ENCODE results near the gene TUFT1.
A peak's percentile ranks its signal among the peaks of the same experiment; 100 is the strongest.
"Not testable (repeated sequence)": the region's sequence is repeated elsewhere in the genome, so short reads cannot be mapped to it uniquely, and the experiment has no call there.

Gene TUFT1

GRCh38 chr1:151584278-151584677 is 44.2 kb downstream of the TUFT1 start:
- no peak for DNase-seq

DNA sequence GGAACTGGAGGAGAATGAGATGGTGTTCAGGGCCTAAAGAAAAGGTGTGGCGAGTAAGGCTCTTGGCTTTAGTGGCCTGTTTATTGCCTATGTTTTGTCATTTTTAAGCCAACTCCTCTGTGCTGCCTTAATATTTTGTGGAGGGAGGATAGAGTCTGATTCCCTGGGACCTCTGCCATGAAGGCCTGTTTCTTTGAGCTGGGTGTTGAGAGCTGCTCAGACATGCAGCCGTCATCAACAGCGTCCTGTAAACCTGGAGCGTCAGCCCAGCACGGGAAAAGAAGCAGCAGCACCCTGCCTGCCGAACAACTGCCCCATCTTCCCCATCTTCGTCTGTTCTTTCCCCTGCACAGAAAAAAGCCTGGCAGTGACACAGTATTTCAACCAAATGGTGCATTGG is 44.7 kb downstream of the TUFT1 start:
- DNase-seq = no peak

DNA sequence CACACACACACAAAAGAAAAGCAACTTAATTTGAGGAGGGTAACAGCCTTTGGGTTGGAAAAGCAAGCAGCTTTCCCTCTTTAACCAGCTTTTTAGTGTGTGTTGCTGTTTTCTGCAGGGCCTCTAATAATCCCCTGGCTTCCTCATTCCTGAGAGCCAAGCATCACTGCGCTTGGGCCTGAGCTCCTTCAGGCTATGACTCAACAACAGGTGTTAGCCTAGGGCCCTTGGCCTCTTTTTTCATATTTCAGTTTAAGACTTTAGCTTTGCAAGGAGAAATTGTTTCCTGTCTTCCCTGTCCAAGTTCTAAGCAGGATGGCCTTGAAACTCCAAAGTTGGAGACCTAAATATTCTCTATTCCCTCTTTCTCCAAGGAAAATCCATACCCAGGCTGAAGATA is 45.5 kb downstream of the TUFT1 start:
- DNase-seq = no peak

- DNase-seq = no peak
Measured at GRCh38 chr1:151590961-151591360, 50.9 kb downstream of the TUFT1 start.

DNA sequence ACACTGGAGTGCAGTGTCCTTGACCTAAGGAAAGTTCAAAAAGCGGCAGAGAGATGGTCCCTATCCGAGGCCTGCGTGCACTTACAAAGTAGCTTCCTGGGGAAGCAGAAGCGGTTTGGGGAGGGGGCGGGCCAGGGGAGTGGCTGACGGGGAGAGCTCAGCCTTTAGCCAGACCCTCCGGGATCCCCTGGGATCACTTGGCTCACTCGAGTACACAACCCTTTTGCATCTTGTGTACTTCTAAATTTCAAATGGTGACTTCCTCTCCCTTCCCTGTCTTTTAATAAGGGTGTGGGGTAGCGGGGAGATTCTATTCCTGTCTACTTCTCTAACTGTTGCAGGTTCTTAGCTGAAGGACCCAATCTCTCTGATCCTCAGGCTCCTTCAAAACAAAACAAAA is 53.6 kb downstream of the TUFT1 start:
- DNase-seq = no peak

GRCh38 chr1:151594143-151594625 is 54.1 kb downstream of the TUFT1 start:
- peak; percentile 25 for DNase-seq

- no peak for DNase-seq
Measured at GRCh38 chr1:151596166-151596953, 56.3 kb downstream of the TUFT1 start.

- DNase-seq = not testable (repeated sequence)
Measured at GRCh38 chr1:151602550-151602949, 62.4 kb downstream of the TUFT1 start.

GRCh38 chr1:151604291-151604690 is 64.2 kb downstream of the TUFT1 start:
- no peak for DNase-seq

DNA sequence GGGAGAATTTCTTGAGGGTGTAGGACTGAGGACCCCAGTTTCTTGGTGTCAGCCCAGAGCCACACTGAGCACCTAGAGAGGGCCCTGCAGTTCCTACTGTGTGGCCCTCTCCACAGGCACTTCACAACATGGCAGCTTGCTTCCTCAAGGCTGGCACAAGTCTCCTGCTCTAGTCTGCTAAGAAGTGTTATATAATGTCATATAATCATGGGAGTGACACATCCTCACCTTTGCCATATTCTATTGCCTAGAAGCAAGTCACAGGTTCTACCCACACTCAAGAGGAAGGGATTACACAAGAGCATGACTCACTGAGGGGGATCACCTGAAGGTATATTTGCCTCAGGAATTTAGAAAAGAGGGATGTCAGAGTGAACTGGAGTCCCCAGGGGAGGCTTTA is 66.3 kb downstream of the TUFT1 start:
- no peak for DNase-seq

DNA sequence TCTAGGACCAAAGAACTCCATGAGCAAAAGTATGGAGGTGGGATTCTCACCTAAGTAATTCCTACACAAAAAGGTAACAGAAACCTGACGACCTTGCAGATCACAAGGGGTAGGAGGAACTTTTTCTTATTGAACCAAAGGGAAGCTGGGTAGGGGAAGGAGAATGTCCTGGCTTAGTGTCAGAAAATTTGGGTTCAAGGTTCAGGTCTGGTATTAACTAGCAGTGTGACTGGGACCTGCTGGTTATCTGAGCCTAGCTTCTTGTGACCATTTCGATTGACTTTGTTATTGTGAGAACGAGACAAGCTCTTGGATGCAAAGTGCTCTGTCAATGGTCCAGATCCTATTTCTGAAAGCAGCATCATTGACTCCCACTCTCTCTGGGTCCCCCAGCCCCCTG is 66.7 kb downstream of the TUFT1 start:
- DNase-seq = no peak

DNA sequence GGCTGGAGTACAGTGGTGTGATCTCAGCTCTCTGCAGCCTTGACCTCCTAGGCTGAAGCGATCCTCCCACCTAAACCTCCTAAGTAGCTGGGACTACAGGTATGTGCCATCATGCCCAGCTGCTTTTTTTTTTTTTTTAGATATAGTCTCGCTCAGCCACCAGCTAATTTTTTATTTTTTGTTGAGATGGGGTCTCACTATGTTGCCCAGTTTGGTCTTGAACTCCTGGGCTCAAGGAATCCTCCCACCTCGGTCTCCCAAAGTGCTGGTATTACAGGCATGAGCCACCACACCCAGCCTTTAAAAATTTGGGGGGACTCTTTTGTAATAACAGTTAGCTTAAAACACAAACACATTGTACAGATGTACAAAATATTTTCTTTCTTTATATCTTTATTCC is 70.0 kb downstream of the TUFT1 start:
- no peak for DNase-seq

- DNase-seq = no peak
Measured at GRCh38 chr1:151611288-151611790, 71.2 kb downstream of the TUFT1 start.

GRCh38 chr1:151611832-151612500 is 71.9 kb downstream of the TUFT1 start, which contains the start of gene SNX27:
SNX27 (plus strand) TSS chr1:151612050; CDS start chr1:151612202, 152 bp downstream.
- DNase-seq = peak; percentile 79

DNA sequence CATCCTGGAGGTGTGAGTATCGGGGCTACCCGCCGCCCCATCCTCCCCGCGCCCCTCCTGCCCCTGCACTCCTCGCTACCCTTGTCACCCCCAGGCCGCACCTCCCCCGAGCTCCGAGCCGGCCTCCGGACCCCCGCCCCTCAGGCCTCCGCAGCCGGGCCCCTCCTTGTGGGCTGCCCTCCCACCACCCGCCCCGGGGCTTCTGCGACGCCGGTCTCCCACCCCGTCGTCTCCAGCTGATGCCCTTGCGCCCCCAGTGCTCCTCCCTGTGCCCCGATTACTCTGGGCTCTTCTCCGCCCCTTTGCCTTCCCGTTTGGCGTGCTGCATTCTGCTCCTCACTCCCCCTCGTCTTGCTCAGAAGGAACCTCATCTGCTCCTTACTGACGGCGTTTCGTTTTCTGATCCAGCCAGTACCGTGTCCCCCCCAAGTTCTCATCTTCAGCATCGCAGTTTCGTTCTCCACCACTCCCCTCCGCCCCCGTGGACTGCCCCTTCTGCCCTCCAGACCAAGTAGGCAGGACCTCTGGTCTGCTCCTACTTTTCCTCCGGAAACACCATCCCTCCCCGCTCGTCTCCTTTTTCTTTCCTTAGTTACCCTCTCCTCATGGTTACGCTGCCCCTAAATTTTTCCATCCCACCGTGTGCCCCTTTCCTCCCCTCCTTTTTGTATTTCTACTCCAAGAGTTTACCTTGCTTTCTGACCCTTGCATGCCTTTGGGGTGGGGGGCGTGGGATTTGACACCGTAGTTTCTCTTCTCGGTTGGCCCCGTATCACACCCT is 72.6 kb downstream of the TUFT1 start:
- DNase-seq = no peak

DNA sequence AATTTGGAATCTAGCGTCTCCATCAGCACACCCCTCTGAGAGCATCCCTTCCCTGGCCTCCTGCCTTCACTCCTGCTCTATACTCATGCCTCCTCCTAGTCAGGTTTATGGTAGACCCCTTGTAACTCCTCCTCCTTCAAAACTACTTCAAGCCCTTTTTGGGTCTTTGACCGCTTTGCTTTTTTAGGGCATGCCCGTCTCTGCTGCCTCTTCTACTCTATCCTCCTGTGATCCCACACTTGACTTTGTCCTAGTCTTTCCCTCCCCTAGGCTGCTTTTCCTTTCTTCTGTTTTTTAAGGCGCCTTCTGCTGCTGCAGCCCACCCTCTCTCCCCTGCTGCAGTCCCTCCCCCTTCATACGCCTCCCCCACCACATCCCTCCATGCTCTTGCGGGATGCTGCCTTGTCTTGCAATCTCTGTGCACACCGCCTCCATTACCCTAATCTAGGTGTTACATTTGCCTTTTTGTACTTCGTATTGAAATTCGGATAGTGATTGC is 73.2 kb downstream of the TUFT1 start:
- no peak for DNase-seq

- DNase-seq = no peak
Measured at GRCh38 chr1:151615711-151616504, 75.8 kb downstream of the TUFT1 start.

DNA sequence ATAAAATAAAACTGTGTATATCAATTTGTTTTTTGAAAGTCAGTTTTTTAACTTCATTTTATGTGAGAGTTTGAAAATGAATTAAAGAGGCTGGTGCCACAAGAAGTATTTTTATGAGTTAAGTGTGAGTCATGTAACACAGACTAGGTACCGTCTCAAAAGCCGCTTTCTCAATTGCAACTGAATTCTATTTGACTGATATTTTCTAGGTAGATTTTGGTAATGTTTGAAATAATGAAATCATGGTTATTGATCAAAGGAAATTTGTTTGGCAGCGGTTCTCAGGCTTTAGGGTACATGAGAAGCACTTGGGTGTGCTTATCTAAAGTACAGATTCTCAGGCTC is 76.4 kb downstream of the TUFT1 start:
- DNase-seq = no peak

DNA sequence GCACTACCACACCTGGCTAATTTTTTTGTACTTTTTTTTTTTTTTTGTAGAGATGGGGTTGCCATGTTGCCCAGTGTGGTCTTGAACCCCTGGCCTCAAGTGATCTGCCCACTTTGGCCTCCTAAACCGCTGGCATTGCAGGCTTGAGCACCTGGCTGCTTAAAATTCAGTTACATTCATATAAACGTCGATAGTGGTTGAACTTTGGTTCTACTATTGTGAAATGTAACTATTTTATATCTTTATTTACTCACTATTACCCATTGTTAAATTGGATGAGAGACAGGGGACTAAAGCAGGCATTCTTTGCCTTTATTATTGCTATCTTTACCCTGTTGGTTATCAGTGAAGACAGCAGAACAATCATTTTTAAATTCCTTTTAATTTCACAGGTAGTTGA is 77.9 kb downstream of the TUFT1 start:
- DNase-seq = no peak

DNA sequence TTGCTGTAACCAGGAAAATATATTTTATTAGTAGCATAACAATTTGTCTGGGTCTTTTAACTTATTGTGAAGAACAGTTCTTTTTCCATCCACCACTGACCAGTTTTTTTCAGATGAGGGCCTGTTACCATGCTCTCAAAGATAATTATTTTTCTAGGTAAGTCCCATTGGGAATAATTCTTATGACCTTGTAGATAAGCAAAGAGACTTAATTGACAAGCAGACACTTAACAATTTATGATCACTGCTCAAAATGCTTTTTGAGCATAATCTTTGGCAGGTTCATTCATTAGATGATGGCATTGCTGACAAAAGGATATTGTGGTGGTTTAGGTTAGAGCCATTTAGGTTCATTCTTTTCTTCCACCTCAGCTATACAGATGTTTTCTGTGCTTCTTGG is 78.4 kb downstream of the TUFT1 start:
- no peak for DNase-seq

DNA sequence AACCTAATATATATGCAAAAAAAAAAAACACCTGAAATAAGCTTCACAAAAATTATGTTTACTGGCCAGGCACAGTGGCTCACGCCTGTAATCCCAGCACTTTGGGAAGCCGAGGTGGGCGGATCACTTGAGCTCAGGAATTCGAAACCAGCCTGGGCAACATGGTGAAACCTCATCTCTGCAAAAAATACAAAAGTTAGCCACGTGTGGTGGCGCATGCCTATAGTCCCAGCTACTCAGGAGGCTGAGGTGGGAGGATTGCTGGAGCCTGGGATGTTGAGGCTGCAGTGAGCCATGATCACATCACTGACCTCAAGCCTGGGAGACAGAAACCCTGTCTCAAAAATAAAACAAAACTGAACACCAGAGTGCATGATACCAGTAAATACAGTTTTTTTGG is 78.9 kb downstream of the TUFT1 start:
- DNase-seq = not testable (repeated sequence)

GRCh38 chr1:151619489-151620093 is 79.5 kb downstream of the TUFT1 start:
- DNase-seq = no peak

Measured in NCI-H2029 treated with DMSO at 0.1 percent for 48 hours (cell line).